HepG2 (cell line): ENCODE results near the gene GRAMD1A. TPM values are rescaled to one million over a fixed set of nuclear protein-coding genes. Genes with fewer than 3 reads are reported as not detected.

Experiments
- ATAC-seq: fragments of 200-7000 bp; cut with Tn5 transposase; 3 replicates; pipeline ENCODE4 v1.9.1; 2020; ENCODE audit warnings: mild to moderate bottlenecking, moderate library complexity
- BruUV-seq: library from RNA; stranded (reverse); fragments of 400-500 nt; replicated peaks from 2 replicates; lab custom pipeline; 2021; lab: Mats Ljungman, UMichigan
- CTCF ChIA-PET: fragments of 300-600 bp; formaldehyde crosslinking; extraction: SDS; loops from one replicate; lab custom pipeline; 2021; ENCODE audit warnings: low total read pairs, inconsistent platforms, low intra/inter-chr PET ratio; lab: Yijun Ruan, JAX
- POLR2A ChIA-PET: fragments of 350-600 bp; sonication (Branson Sonifier 250); formaldehyde crosslinking; loops from one replicate; lab custom pipeline; 2020; ENCODE audit warnings: antibody characterized with exemption, inconsistent platforms; lab: Yijun Ruan, JAX
- DNase-seq: peaks from one replicate; pipeline ENCODE4 v3.0.0-alpha.2; 2015; ENCODE audit warnings: low spot score
- FAIRE-seq: peaks from 3 replicates; lab custom pipeline; 2011; peaks lifted over from hg19 to GRCh38; lab: Jason Lieb, UNC
- H2AFZ ChIP-seq: one replicate; pipeline ENCODE4 v1.6.1; 2011; ENCODE audit warnings: low read length, inconsistent platforms
- H3K27ac ChIP-seq: fragments of 300-600 bp; 3 replicates; pipeline ENCODE4 v1.8.0; 2011; ENCODE audit warnings: mixed run types, mild to moderate bottlenecking, mixed read lengths, low read length, inconsistent platforms; ENCODE audit not compliant: insufficient read depth; ENCODE audit errors: extremely low read length
- H3K27me3 ChIP-seq, 2 experiments: fragments of 200-600 bp in 1 of 2; 2 replicates in 1 of 2; 3 replicates in 1 of 2; pipeline versions ENCODE4 v1.6.0 to v1.8.0; 2011; ENCODE audit warnings: low read length in 2 of 2, mild to moderate bottlenecking in 2 of 2, moderate library complexity in 2 of 2, inconsistent platforms in 1 of 2; ENCODE audit not compliant: insufficient read depth in 2 of 2, control insufficient read depth in 1 of 2
- H3K36me3 ChIP-seq, 2 experiments: fragments of 200-600 bp in 1 of 2; replicated peaks in 1 of 2; 2 replicates in 1 of 2; 3 replicates in 1 of 2; pipeline versions ENCODE4 v1.5.1 to v1.8.0; 2011; ENCODE audit warnings: low read length in 2 of 2, inconsistent platforms in 1 of 2; ENCODE audit not compliant: insufficient read depth in 2 of 2, control insufficient read depth in 1 of 2
- H3K4me1 ChIP-seq: 2 replicates; pipeline ENCODE4 v1.5.1; 2012; ENCODE audit warnings: low read length, inconsistent platforms; ENCODE audit not compliant: insufficient read depth
- H3K4me2 ChIP-seq: 2 replicates; pipeline ENCODE4 v1.6.0; 2011; ENCODE audit warnings: low read depth, low read length, inconsistent platforms
- H3K4me3 ChIP-seq, 3 experiments: fragments of 200-600 bp in 1 of 3; sonication (generic), shearing (Covaris generic) in 1 of 3; replicated peaks in 1 of 3; 2 replicates each; pipeline ENCODE4 v1.5.1; 2011 to 2016; ENCODE audit warnings: low read length in 3 of 3, inconsistent platforms in 2 of 3, low read depth in 2 of 3, mild to moderate bottlenecking in 2 of 3, control low read depth in 1 of 3, mixed read lengths in 1 of 3; ENCODE audit not compliant: insufficient read depth in 1 of 3
- H3K79me2 ChIP-seq: one replicate; pipeline ENCODE4 v1.6.1; 2011; ENCODE audit warnings: low read length, inconsistent platforms; ENCODE audit not compliant: insufficient read depth
- H3K9ac ChIP-seq: 2 replicates; pipeline ENCODE4 v1.6.0; 2011; ENCODE audit warnings: mild to moderate bottlenecking, low read depth, low read length, inconsistent platforms; ENCODE audit not compliant: insufficient read depth
- H3K9me3 ChIP-seq: 2 replicates; pipeline ENCODE4 v1.5.1; 2012; ENCODE audit warnings: mild to moderate bottlenecking, low read length
- H4K20me1 ChIP-seq: 2 replicates; pipeline ENCODE4 v1.6.0; 2011; ENCODE audit warnings: inconsistent platforms, mild to moderate bottlenecking, low read length, moderate library complexity; ENCODE audit not compliant: insufficient read depth
- AGO2 ChIP-seq: fragments of 200-400 bp; formaldehyde crosslinking; optimal IDR thresholded peaks from 2 replicates; pipeline ENCODE3; 2017; ENCODE audit warnings: mild to moderate bottlenecking, low read depth, low read length, moderate library complexity
- BRCA1 ChIP-seq: sonication (generic); formaldehyde crosslinking; IDR thresholded peaks from 2 replicates; pipeline ENCODE4 v1.4.0; 2020; ENCODE audit warnings: missing genetic modification reagents
- FOXJ3 ChIP-seq: sonication (generic); formaldehyde crosslinking; IDR thresholded peaks from 2 replicates; pipeline ENCODE4 v1.4.0; 2020; ENCODE audit warnings: missing genetic modification reagents, mild to moderate bottlenecking, borderline replicate concordance
- FOXP1 ChIP-seq, 2 experiments: fragments of 450-650 bp in 1 of 2; IDR thresholded peaks; 2 replicates each; pipeline ENCODE4 v1.6.1; 2017 to 2018; ENCODE audit warnings: antibody characterized with exemption in 1 of 2
- KLF12 ChIP-seq: sonication (generic); formaldehyde crosslinking; IDR thresholded peaks from 2 replicates; pipeline ENCODE4 v1.4.0; 2020; ENCODE audit warnings: missing genetic modification reagents, borderline replicate concordance
- PAF1 ChIP-seq: IDR thresholded peaks from 2 replicates; pipeline ENCODE4 v1.6.1; 2016; ENCODE audit warnings: missing genetic modification reagents, missing compliant biosample characterization
- PHF21A ChIP-seq: sonication (generic); formaldehyde crosslinking; IDR thresholded peaks from 2 replicates; pipeline ENCODE4 v1.5.0; 2020; ENCODE audit warnings: mild to moderate bottlenecking, missing genetic modification reagents
- SIX1 ChIP-seq: sonication (generic); formaldehyde crosslinking; IDR thresholded peaks from 2 replicates; pipeline ENCODE4 v1.4.0; 2020; ENCODE audit warnings: missing genetic modification reagents, borderline replicate concordance
- SMARCE1 ChIP-seq: fragments of 450-650 bp; IDR thresholded peaks from 2 replicates; pipeline ENCODE4 v1.6.1; 2017; ENCODE audit warnings: borderline replicate concordance
- YY1 ChIP-seq: IDR thresholded peaks from 2 replicates; pipeline ENCODE4 v1.6.1; 2011; ENCODE audit warnings: low read length, low read depth, moderate library complexity, mild to moderate bottlenecking; ENCODE audit not compliant: insufficient read depth, insufficient replicate concordance
- ZBTB20 ChIP-seq: sonication (generic); formaldehyde crosslinking; IDR thresholded peaks from 2 replicates; pipeline ENCODE4 v1.8.1; 2023; ENCODE audit warnings: missing genetic modification reagents, low read depth, mild to moderate bottlenecking, borderline replicate concordance
- ZNF589 ChIP-seq: sonication (generic); formaldehyde crosslinking; conservative IDR thresholded peaks from 2 replicates; pipeline ENCODE4 v1.8.0; 2022; ENCODE audit warnings: mild to moderate bottlenecking, moderate library complexity, missing genetic modification reagents
- ZNF614 ChIP-seq: IDR thresholded peaks from 2 replicates; pipeline ENCODE4 v1.6.1; 2018; ENCODE audit warnings: missing biosample characterization, missing genetic modification reagents, inconsistent platforms, borderline replicate concordance
- ZNF766 ChIP-seq: sonication (generic); formaldehyde crosslinking; IDR thresholded peaks from 2 replicates; pipeline ENCODE4 v1.5.0; 2020; ENCODE audit warnings: missing genetic modification reagents, borderline replicate concordance
- WGBS: methylation state at CpG from one replicate; pipeline ENCODE4 v1.1.6; 2017; ENCODE audit warnings: low lambda C conversion rate; 5-methylcytosine and 5-hydroxymethylcytosine counted together
- in situ Hi-C: cut with HindIII; loops from 2 replicates; pipeline ENCODE4 v1.10.0; 2017; ENCODE audit warnings: low pct_unique_long_range_greater_than_20kb; ENCODE audit not compliant: extremely low pct_ligation_motif_present
- intact Hi-C: fragments of 100-400 bp; cut with micrococcal nuclease; formaldehyde crosslinking; loops from one replicate; pipeline ENCODE4 v1.10.0; 2022; ENCODE audit not compliant: unreplicated experiment
- polyA plus RNA-seq, 8 experiments: library from polyadenylated mRNA; depleted of rRNA in 3 of 8; stranded (reverse) in 7 of 8; unstranded in 1 of 8; fragments of >200 nt; fragmentation: Illumina TruSeq in 4 of 8; extraction: Trizol in 4 of 8; gene quantifications; 2 replicates each; pipeline versions ENCODE4 v1.2.1 to v1.2.3, GENCODE V29; 2011 to 2016; ENCODE audit warnings: low read depth in 4 of 8, missing spikeins in 1 of 8, mixed read lengths in 1 of 8; ENCODE audit not compliant: insufficient read depth in 1 of 8
- total RNA-seq, 5 experiments: library from RNA; depleted of rRNA; stranded (reverse); fragments of >200 nt; fragmentation: Illumina TruSeq; extraction: Trizol; gene quantifications; 2 replicates each; pipeline ENCODE4 v1.2.3, GENCODE V29; 2016; ENCODE audit warnings: low read depth in 1 of 5
- TF ChIP-seq, protein P1 (sequence below): sonication (generic); formaldehyde crosslinking; IDR thresholded peaks from 2 replicates; pipeline ENCODE4 v1.4.0; 2020; ENCODE audit warnings: mild to moderate bottlenecking, missing genetic modification reagents, borderline replicate concordance
- TF ChIP-seq, protein P2 (sequence below): sonication (generic); formaldehyde crosslinking; IDR thresholded peaks from 2 replicates; pipeline ENCODE4 v1.5.1; 2020; ENCODE audit warnings: missing genetic modification reagents, mild to moderate bottlenecking, borderline replicate concordance

GRAMD1A gene
- total and polyA plus RNA-seq, 2 of the 13 experiments (the other 11 are each of a cell fraction or from before 2014, with no cell fraction given): 14.7 to 181 TPM

DNA sequence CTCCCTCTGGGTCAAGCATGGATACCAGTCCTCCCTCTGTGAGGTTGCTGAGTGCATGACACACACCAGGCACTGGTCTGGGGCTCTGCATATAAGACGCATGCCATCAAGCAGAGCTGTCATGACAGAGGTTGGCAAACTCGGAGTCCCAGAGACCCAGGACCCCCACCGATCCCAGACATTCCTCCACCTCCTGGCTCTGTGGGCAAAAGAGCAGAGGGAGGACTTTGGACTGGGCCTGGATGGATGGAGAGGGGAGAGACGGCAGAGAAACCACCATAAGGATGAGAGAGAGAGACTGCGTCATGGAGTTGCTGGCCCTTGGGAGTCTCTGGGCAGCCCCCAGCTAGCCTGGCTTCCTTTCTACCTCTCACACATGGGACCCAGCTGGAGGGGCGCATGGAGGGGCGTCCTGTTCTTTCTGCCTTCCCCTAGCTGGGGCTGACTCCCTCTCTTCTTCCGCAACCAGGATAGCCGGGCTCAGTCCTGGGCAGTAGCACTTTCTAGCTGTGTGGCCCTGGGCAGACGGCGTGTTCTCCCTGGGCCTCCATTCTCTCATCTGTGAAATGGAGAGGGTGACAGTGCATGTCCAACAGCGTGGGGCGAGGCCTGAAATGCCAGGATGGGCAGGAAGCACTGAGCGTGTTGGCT, 43.0 kb downstream of the GRAMD1A start:
- Histone ChIP-seq H3K27me3 (no peaks in the 10 kb centered on the region), H3K9ac (peak overlapping the region; percentile 85), H3K4me3 (peak overlapping the region; percentile 54 to 84 (median 73)), H3K4me2 (peak overlapping the region; percentile 92), H3K79me2 (peaks cover 53% of the 10 kb centered on the region), H3K27ac (peak overlapping the region; percentile 99), H4K20me1 (peaks cover 50% of the 10 kb centered on the region), H3K4me1 (peaks cover 75% of the 10 kb centered on the region), H3K9me3 (no peaks in the 10 kb centered on the region), H2AFZ (no peak overlapping the region), H3K36me3 (peaks cover 8 to 17% of the 10 kb centered on the region in 2 experiments)
- ATAC-seq (no peak), FAIRE-seq (no peak), DNase-seq (peak; percentile 43)
- POLR2A ChIA-PET: interaction anchor here (0.9 to 3.8 kb wide), 9 partner anchors 10 to 48 kb away, joined by 3 to 15 read pairs (median 8); partner anchors contain the start of gene GRAMD1A
- CTCF ChIA-PET: interaction anchor here (1.2 to 3.0 kb wide), 2 partner anchors 31 to 70 kb away, joined by 4 to 15 read pairs; no protein-coding TSS in a partner anchor
- intact Hi-C loops: loop anchor here (2.0 to 5.0 kb wide), 2 partner anchors 46 to 58 kb away; no protein-coding TSS in a partner anchor
- in situ Hi-C loops: no loop called here
- WGBS: 46% methylated on average over 12 of the region's 14 CpGs
- no TSS peak for BruUV-seq
- TF ChIP-seq BRCA1 (CRISPR knock-in tag) (0 out of 2 replicates have a peak, but pooled peaks have one; percentile 43), PHF21A (0 out of 2 replicates have a peak, but pooled peaks have one; percentile 13), PAF1 (CRISPR knock-in tag) (no peak), ZNF589 (CRISPR knock-in tag) (no peak), FOXP1 (IDR thresholded peaks at IDR 0.05) (no peak), FOXP1 (CRISPR knock-in tag; IDR thresholded peaks at IDR 0.05) (no peak), AGO2 (peak; percentile 8), ZBTB20 (CRISPR knock-in tag) (peak; percentile 42; the same call in 1 of the 2 replicates), ZNF614 (CRISPR knock-in tag) (peak; percentile 69; the same call in 1 of the 2 replicates), ZNF766 (CRISPR knock-in tag) (0 out of 2 replicates have a peak, but pooled peaks have one; percentile 56), FOXJ3 (CRISPR knock-in tag) (no peak), SIX1 (CRISPR knock-in tag) (no peak), KLF12 (0 out of 2 replicates have a peak, but pooled peaks have one; percentile 51), YY1 (peak; percentile 19), SMARCE1 (no peak)
- TF ChIP-seq, protein P1, sequence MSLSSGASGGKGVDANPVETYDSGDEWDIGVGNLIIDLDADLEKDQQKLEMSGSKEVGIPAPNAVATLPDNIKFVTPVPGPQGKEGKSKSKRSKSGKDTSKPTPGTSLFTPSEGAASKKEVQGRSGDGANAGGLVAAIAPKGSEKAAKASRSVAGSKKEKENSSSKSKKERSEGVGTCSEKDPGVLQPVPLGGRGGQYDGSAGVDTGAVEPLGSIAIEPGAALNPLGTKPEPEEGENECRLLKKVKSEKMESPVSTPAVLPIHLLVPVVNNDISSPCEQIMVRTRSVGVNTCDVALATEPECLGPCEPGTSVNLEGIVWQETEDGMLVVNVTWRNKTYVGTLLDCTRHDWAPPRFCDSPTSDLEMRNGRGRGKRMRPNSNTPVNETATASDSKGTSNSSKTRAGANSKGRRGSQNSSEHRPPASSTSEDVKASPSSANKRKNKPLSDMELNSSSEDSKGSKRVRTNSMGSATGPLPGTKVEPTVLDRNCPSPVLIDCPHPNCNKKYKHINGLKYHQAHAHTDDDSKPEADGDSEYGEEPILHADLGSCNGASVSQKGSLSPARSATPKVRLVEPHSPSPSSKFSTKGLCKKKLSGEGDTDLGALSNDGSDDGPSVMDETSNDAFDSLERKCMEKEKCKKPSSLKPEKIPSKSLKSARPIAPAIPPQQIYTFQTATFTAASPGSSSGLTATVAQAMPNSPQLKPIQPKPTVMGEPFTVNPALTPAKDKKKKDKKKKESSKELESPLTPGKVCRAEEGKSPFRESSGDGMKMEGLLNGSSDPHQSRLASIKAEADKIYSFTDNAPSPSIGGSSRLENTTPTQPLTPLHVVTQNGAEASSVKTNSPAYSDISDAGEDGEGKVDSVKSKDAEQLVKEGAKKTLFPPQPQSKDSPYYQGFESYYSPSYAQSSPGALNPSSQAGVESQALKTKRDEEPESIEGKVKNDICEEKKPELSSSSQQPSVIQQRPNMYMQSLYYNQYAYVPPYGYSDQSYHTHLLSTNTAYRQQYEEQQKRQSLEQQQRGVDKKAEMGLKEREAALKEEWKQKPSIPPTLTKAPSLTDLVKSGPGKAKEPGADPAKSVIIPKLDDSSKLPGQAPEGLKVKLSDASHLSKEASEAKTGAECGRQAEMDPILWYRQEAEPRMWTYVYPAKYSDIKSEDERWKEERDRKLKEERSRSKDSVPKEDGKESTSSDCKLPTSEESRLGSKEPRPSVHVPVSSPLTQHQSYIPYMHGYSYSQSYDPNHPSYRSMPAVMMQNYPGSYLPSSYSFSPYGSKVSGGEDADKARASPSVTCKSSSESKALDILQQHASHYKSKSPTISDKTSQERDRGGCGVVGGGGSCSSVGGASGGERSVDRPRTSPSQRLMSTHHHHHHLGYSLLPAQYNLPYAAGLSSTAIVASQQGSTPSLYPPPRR (CRISPR knock-in tag): peak; percentile 28; the same call in 1 of the 2 replicates
- TF ChIP-seq, protein P2, sequence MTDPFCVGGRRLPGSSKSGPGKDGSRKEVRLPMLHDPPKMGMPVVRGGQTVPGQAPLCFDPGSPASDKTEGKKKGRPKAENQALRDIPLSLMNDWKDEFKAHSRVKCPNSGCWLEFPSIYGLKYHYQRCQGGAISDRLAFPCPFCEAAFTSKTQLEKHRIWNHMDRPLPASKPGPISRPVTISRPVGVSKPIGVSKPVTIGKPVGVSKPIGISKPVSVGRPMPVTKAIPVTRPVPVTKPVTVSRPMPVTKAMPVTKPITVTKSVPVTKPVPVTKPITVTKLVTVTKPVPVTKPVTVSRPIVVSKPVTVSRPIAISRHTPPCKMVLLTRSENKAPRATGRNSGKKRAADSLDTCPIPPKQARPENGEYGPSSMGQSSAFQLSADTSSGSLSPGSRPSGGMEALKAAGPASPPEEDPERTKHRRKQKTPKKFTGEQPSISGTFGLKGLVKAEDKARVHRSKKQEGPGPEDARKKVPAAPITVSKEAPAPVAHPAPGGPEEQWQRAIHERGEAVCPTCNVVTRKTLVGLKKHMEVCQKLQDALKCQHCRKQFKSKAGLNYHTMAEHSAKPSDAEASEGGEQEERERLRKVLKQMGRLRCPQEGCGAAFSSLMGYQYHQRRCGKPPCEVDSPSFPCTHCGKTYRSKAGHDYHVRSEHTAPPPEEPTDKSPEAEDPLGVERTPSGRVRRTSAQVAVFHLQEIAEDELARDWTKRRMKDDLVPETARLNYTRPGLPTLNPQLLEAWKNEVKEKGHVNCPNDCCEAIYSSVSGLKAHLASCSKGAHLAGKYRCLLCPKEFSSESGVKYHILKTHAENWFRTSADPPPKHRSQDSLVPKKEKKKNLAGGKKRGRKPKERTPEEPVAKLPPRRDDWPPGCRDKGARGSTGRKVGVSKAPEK (CRISPR knock-in tag): no peak
